Measurements from ENCODE around the gene DUSP18.
"Not testable (repeated sequence)": the region's sequence is repeated elsewhere in the genome, so short reads cannot be mapped to it uniquely, and the experiment has no call there.

DUSP18 gene

GRCh38 chr22:30691204-30691603 is 23.5 kb upstream of the DUSP18 start:
- Mint-ChIP-seq H3K9me3 (ENCODE audit: low read depth) (no peaks in the 10 kb centered on the region), H3K36me3 (no peaks in the 10 kb centered on the region), H3K27ac (no peak overlapping the region), H3K4me3 (no peak overlapping the region), H3K27me3 (peaks cover 5% of the 10 kb centered on the region), H3K4me1 (ENCODE audit: low read depth) (peaks cover 13% of the 10 kb centered on the region)

- no peaks in the 10 kb centered on the region for H3K36me3 Mint-ChIP-seq
- H3K27me3 Mint-ChIP-seq: peaks cover 7% of the 10 kb centered on the region
- H3K4me3 Mint-ChIP-seq: no peak overlapping the region
- peaks cover 9% of the 10 kb centered on the region for H3K4me1 Mint-ChIP-seq (ENCODE audit: low read depth)
- no peak overlapping the region for H3K27ac Mint-ChIP-seq
- H3K9me3 Mint-ChIP-seq (ENCODE audit: low read depth): no peaks in the 10 kb centered on the region
Observed at GRCh38 chr22:30689622-30690021, 21.9 kb upstream of the DUSP18 start.

GRCh38 chr22:30687358-30687757 is 19.7 kb upstream of the DUSP18 start:
- H3K4me1 Mint-ChIP-seq (ENCODE audit: low read depth): no peaks in the 10 kb centered on the region
- H3K9me3 Mint-ChIP-seq (ENCODE audit: low read depth): no peaks in the 10 kb centered on the region
- H3K4me3 Mint-ChIP-seq: no peak overlapping the region
- H3K27me3 Mint-ChIP-seq: peaks cover 4% of the 10 kb centered on the region
- H3K27ac Mint-ChIP-seq: no peak overlapping the region
- no peaks in the 10 kb centered on the region for H3K36me3 Mint-ChIP-seq

- Mint-ChIP-seq H3K27ac (no peak overlapping the region), H3K27me3 (peaks cover 4% of the 10 kb centered on the region), H3K36me3 (no peaks in the 10 kb centered on the region)
Observed at GRCh38 chr22:30685178-30685577, 17.5 kb upstream of the DUSP18 start.

GRCh38 chr22:30681831-30682230 is 14.2 kb upstream of the DUSP18 start:
- no peak overlapping the region for H3K27ac Mint-ChIP-seq
- H3K36me3 Mint-ChIP-seq: no peaks in the 10 kb centered on the region
- peaks cover 5% of the 10 kb centered on the region for H3K27me3 Mint-ChIP-seq
- H3K9me3 Mint-ChIP-seq (ENCODE audit: low read depth): no peaks in the 10 kb centered on the region
- no peaks in the 10 kb centered on the region for H3K4me1 Mint-ChIP-seq (ENCODE audit: low read depth)
- no peak overlapping the region for H3K4me3 Mint-ChIP-seq

More at GRCh38 chr22:30685178-30685577, 17.5 kb upstream of the DUSP18 start:
- no peaks in the 10 kb centered on the region for H3K4me1 Mint-ChIP-seq (ENCODE audit: low read depth)
- H3K9me3 Mint-ChIP-seq (ENCODE audit: low read depth): no peaks in the 10 kb centered on the region
- H3K4me3 Mint-ChIP-seq: no peak overlapping the region

- Mint-ChIP-seq H3K27me3 (peaks cover 7% of the 10 kb centered on the region), H3K36me3 (no peaks in the 10 kb centered on the region), H3K4me1 (ENCODE audit: low read depth) (no peaks in the 10 kb centered on the region), H3K27ac (no peak overlapping the region), H3K4me3 (no peak overlapping the region), H3K9me3 (ENCODE audit: low read depth) (no peaks in the 10 kb centered on the region)
Observed at GRCh38 chr22:30680991-30681770, 13.5 kb upstream of the DUSP18 start.

GRCh38 chr22:30679895-30680690 is 12.4 kb upstream of the DUSP18 start:
- not testable (repeated sequence) for H3K36me3 Mint-ChIP-seq; H3K27me3 Mint-ChIP-seq; H3K27ac Mint-ChIP-seq; H3K4me1 Mint-ChIP-seq (ENCODE audit: low read depth); H3K9me3 Mint-ChIP-seq (ENCODE audit: low read depth); H3K4me3 Mint-ChIP-seq

GRCh38 chr22:30676565-30676964 is 8.9 kb upstream of the DUSP18 start:
- not testable (repeated sequence) for H3K4me1 Mint-ChIP-seq (ENCODE audit: low read depth); H3K9me3 Mint-ChIP-seq (ENCODE audit: low read depth); H3K27me3 Mint-ChIP-seq; H3K27ac Mint-ChIP-seq; H3K4me3 Mint-ChIP-seq; H3K36me3 Mint-ChIP-seq

GRCh38 chr22:30675436-30675835 is 7.8 kb upstream of the DUSP18 start:
- H3K4me3 Mint-ChIP-seq: no peak overlapping the region
- H3K36me3 Mint-ChIP-seq: no peaks in the 10 kb centered on the region
- no peak overlapping the region for H3K27ac Mint-ChIP-seq
- H3K27me3 Mint-ChIP-seq: peaks cover 5% of the 10 kb centered on the region
- H3K9me3 Mint-ChIP-seq (ENCODE audit: low read depth): no peaks in the 10 kb centered on the region
- no peaks in the 10 kb centered on the region for H3K4me1 Mint-ChIP-seq (ENCODE audit: low read depth)

- no peak overlapping the region for H3K27ac Mint-ChIP-seq
- H3K27me3 Mint-ChIP-seq: peaks cover 5% of the 10 kb centered on the region
- H3K36me3 Mint-ChIP-seq: no peaks in the 10 kb centered on the region
- no peak overlapping the region for H3K4me3 Mint-ChIP-seq
- no peaks in the 10 kb centered on the region for H3K9me3 Mint-ChIP-seq (ENCODE audit: low read depth)
- H3K4me1 Mint-ChIP-seq (ENCODE audit: low read depth): no peaks in the 10 kb centered on the region
Observed at GRCh38 chr22:30674482-30674881, 6.8 kb upstream of the DUSP18 start.

GRCh38 chr22:30673136-30673535 is 5.5 kb upstream of the DUSP18 start:
- Mint-ChIP-seq H3K27ac (peak overlapping the region; percentile 22), H3K4me1 (ENCODE audit: low read depth) (peaks cover 5% of the 10 kb centered on the region), H3K4me3 (no peak overlapping the region), H3K9me3 (ENCODE audit: low read depth) (no peaks in the 10 kb centered on the region), H3K27me3 (peaks cover 2% of the 10 kb centered on the region), H3K36me3 (no peaks in the 10 kb centered on the region)

- H3K4me3 Mint-ChIP-seq: no peak overlapping the region
- H3K4me1 Mint-ChIP-seq (ENCODE audit: low read depth): peaks cover 14% of the 10 kb centered on the region
- H3K27me3 Mint-ChIP-seq: no peaks in the 10 kb centered on the region
- H3K9me3 Mint-ChIP-seq (ENCODE audit: low read depth): no peaks in the 10 kb centered on the region
- no peak overlapping the region for H3K27ac Mint-ChIP-seq
- H3K36me3 Mint-ChIP-seq: no peaks in the 10 kb centered on the region
Observed at GRCh38 chr22:30671071-30671470, 3.4 kb upstream of the DUSP18 start.

GRCh38 chr22:30668386-30668710 is 673 bp upstream of the DUSP18 start:
- Mint-ChIP-seq H3K9me3 (ENCODE audit: low read depth) (no peaks in the 10 kb centered on the region), H3K4me1 (ENCODE audit: low read depth) (peaks cover 22% of the 10 kb centered on the region), H3K4me3 (peak overlapping the region; percentile 95), H3K27me3 (no peaks in the 10 kb centered on the region), H3K27ac (no peak overlapping the region), H3K36me3 (peaks cover 2% of the 10 kb centered on the region)

- H3K27me3 Mint-ChIP-seq: no peaks in the 10 kb centered on the region
- H3K27ac Mint-ChIP-seq: peak overlapping the region; percentile 84
- H3K36me3 Mint-ChIP-seq: peaks cover 7% of the 10 kb centered on the region
- peaks cover 22% of the 10 kb centered on the region for H3K4me1 Mint-ChIP-seq (ENCODE audit: low read depth)
- no peaks in the 10 kb centered on the region for H3K9me3 Mint-ChIP-seq (ENCODE audit: low read depth)
- peak overlapping the region; percentile 95 for H3K4me3 Mint-ChIP-seq
Observed at GRCh38 chr22:30667107-30667493, 575 bp downstream of the DUSP18 start.

GRCh38 chr22:30665786-30666185 is 1.9 kb downstream of the DUSP18 start:
- peak overlapping the region; percentile 95 for H3K4me3 Mint-ChIP-seq

More at GRCh38 chr22:30665786-30666185, 1.9 kb downstream of the DUSP18 start:
- Mint-ChIP-seq H3K36me3 (peaks cover 7% of the 10 kb centered on the region), H3K27me3 (no peaks in the 10 kb centered on the region), H3K9me3 (ENCODE audit: low read depth) (no peaks in the 10 kb centered on the region), H3K4me1 (ENCODE audit: low read depth) (peaks cover 22% of the 10 kb centered on the region), H3K27ac (peak overlapping the region; percentile 2)
